ENCODE measurements around the gene IL15. TPM values are rescaled to one million over a fixed set of nuclear protein-coding genes. Genes with fewer than 3 reads are reported as not detected.
"Not testable (repeated sequence)": the region's sequence is repeated elsewhere in the genome, so short reads cannot be mapped to it uniquely, and the experiment has no call there.

Gene IL15, protein sequence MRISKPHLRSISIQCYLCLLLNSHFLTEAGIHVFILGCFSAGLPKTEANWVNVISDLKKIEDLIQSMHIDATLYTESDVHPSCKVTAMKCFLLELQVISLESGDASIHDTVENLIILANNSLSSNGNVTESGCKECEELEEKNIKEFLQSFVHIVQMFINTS
- total RNA-seq = 6.3 TPM

DNA sequence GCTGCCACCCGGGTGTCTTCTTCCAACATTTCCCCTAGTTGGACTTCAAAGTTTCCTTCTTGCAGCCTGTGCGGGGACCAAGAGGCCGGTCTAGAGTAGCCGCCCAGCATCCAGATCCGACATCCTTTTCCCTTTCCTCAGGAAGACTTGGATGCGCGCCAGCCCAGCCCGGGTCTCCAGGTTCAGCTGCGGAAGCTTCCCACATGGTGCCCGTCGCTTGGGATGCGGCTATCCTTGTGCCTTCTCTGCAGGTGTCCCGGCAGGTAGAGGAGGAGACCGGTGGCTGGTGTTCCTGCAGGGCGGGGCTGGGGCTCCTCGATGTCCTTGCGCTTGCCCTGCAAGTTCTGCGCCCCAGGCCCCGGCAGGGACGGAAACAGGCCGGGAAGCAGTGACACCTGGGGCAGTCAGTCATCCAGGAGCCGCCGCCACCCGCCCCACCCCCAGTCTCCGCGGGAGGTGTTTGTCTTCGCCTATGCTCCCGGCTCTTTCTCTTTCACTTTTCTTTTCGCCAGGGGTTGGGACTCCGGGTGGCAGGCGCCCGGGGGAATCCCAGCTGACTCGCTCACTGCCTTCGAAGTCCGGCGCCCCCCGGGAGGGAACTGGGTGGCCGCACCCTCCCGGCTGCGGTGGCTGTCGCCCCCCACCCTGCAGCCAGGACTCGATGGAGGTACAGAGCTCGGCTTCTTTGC, at the start of gene IL15:
TSS of gene IL15 (plus strand) at position 502 of the 689 bp plus-strand sequence. CDS start 82,882 bp downstream, outside the sequence.
- no peaks in the 10 kb centered on the region for H3K9me3 ChIP-seq (ENCODE audit: control insufficient read depth in 3 of 3, low read length in 3 of 3)
- H3K36me3 ChIP-seq (ENCODE audit: control insufficient read depth in 3 of 3, insufficient read depth in 3 of 3, low read length in 3 of 3) = no peaks in the 10 kb centered on the region
- no peaks in the 10 kb centered on the region for H3K27me3 ChIP-seq (ENCODE audit: control insufficient read depth in 3 of 3, insufficient read depth in 3 of 3, low read length in 3 of 3)
- peak within 1 kb of the TSS; percentile 88 for H3K27ac ChIP-seq (ENCODE audit: low read depth, low read length)
- H3K9ac ChIP-seq (ENCODE audit: low read depth in 1 of 3, low read length in 3 of 3) = peak within 1 kb of the TSS; percentile 83 to 86 (median 85)
- peak within 1 kb of the TSS; percentile 86 to 92 (median 90) for H3K4me3 ChIP-seq (ENCODE audit: low read length in 3 of 3)
- peaks cover 5 to 11% (median 9%) of the 10 kb centered on the region in 3 donors for H3K4me1 ChIP-seq (ENCODE audit: control insufficient read depth in 3 of 3, insufficient read depth in 3 of 3, low read length in 3 of 3)

GRCh38 chr4:141587897-141588296, 48.5 kb upstream of the IL15 start:
- H3K27me3 ChIP-seq (ENCODE audit: control insufficient read depth in 3 of 3, insufficient read depth in 3 of 3, low read length in 3 of 3) = no peaks in the 10 kb centered on the region
- H3K9me3 ChIP-seq (ENCODE audit: control insufficient read depth in 3 of 3, low read length in 3 of 3) = peaks cover 0 to 5% (median 0%) of the 10 kb centered on the region in 3 donors
- no peaks in the 10 kb centered on the region for H3K4me1 ChIP-seq (ENCODE audit: control insufficient read depth in 3 of 3, insufficient read depth in 3 of 3, low read length in 3 of 3)
- no peak overlapping the region for H3K4me3 ChIP-seq (ENCODE audit: low read length in 3 of 3)
- H3K36me3 ChIP-seq (ENCODE audit: control insufficient read depth in 3 of 3, insufficient read depth in 3 of 3, low read length in 3 of 3) = no peaks in the 10 kb centered on the region
- no peak overlapping the region for H3K9ac ChIP-seq (ENCODE audit: low read depth in 1 of 3, low read length in 3 of 3)
- no peak overlapping the region for H3K27ac ChIP-seq (ENCODE audit: low read depth, low read length)

DNA sequence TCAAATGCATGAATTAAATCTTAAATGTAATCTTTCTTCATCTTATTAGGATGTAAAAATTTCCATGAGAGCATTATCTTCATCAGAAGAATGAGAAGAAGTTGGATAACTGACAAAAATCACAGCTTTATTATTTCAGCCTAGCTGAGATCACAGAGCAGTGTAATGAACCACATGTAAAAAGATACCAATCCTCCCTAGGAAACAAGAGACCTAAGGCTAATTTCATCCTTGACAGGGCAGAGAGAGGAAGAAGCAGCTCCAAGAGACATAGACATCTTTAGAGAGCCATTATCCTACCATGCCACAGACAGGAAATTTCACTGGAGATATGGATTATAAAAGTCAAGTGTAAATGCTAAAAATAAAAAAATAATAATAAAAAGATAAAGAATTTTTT, 40.9 kb upstream of the IL15 start:
- Histone ChIP-seq H3K36me3 (ENCODE audit: control insufficient read depth in 3 of 3, insufficient read depth in 3 of 3, low read length in 3 of 3) (no peaks in the 10 kb centered on the region), H3K9ac (ENCODE audit: low read depth in 1 of 3, low read length in 3 of 3) (no peak overlapping the region), H3K27ac (ENCODE audit: low read depth, low read length) (no peak overlapping the region), H3K9me3 (ENCODE audit: control insufficient read depth in 3 of 3, low read length in 3 of 3) (peaks cover 0 to 5% (median 0%) of the 10 kb centered on the region in 3 donors), H3K4me1 (ENCODE audit: control insufficient read depth in 3 of 3, insufficient read depth in 3 of 3, low read length in 3 of 3) (no peaks in the 10 kb centered on the region), H3K4me3 (ENCODE audit: low read length in 3 of 3) (no peak overlapping the region), H3K27me3 (ENCODE audit: control insufficient read depth in 3 of 3, insufficient read depth in 3 of 3, low read length in 3 of 3) (no peaks in the 10 kb centered on the region)

GRCh38 chr4:141599853-141600252, 36.5 kb upstream of the IL15 start:
- Histone ChIP-seq H3K27me3 (ENCODE audit: control insufficient read depth in 3 of 3, insufficient read depth in 3 of 3, low read length in 3 of 3) (no peaks in the 10 kb centered on the region), H3K4me1 (ENCODE audit: control insufficient read depth in 3 of 3, insufficient read depth in 3 of 3, low read length in 3 of 3) (no peaks in the 10 kb centered on the region), H3K36me3 (ENCODE audit: control insufficient read depth in 3 of 3, insufficient read depth in 3 of 3, low read length in 3 of 3) (no peaks in the 10 kb centered on the region), H3K27ac (ENCODE audit: low read depth, low read length) (no peak overlapping the region), H3K9ac (ENCODE audit: low read depth in 1 of 3, low read length in 3 of 3) (no peak overlapping the region), H3K4me3 (ENCODE audit: low read length in 3 of 3) (no peak overlapping the region), H3K9me3 (ENCODE audit: control insufficient read depth in 3 of 3, low read length in 3 of 3) (no peaks in the 10 kb centered on the region)

DNA sequence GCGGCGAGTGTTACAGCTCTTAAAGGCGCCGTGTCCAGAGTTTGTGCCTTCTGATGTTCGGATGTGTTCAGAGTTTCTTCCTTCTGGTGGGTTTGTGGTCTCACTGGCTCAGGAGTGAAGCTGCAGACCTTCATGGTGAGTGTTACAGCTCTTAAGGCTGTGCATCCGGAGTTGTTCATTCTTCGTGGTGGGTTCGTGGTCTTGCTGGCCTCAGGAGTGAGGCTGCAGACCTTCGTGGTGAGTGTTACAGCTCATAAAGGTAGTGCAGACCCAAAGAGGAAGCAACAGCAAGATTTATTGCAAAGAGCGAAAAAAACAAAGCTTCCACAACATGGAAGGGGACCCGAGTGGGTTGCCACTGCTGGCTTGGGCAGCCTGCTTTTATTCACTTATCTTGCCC, 31.7 kb upstream of the IL15 start:
- not testable (repeated sequence) for H3K4me1 ChIP-seq (ENCODE audit: control insufficient read depth in 3 of 3, insufficient read depth in 3 of 3, low read length in 3 of 3); H3K36me3 ChIP-seq (ENCODE audit: control insufficient read depth in 3 of 3, insufficient read depth in 3 of 3, low read length in 3 of 3); H3K9ac ChIP-seq (ENCODE audit: low read depth in 1 of 3, low read length in 3 of 3); H3K4me3 ChIP-seq (ENCODE audit: low read length in 3 of 3); H3K27ac ChIP-seq (ENCODE audit: low read depth, low read length); H3K27me3 ChIP-seq (ENCODE audit: control insufficient read depth in 3 of 3, insufficient read depth in 3 of 3, low read length in 3 of 3); H3K9me3 ChIP-seq (ENCODE audit: control insufficient read depth in 3 of 3, low read length in 3 of 3)

- Histone ChIP-seq H3K4me1 (ENCODE audit: control insufficient read depth in 3 of 3, insufficient read depth in 3 of 3, low read length in 3 of 3) (no peaks in the 10 kb centered on the region), H3K9me3 (ENCODE audit: control insufficient read depth in 3 of 3, low read length in 3 of 3) (no peaks in the 10 kb centered on the region), H3K4me3 (ENCODE audit: low read length in 3 of 3) (no peak overlapping the region), H3K9ac (ENCODE audit: low read depth in 1 of 3, low read length in 3 of 3) (no peak overlapping the region), H3K27me3 (ENCODE audit: control insufficient read depth in 3 of 3, insufficient read depth in 3 of 3, low read length in 3 of 3) (no peaks in the 10 kb centered on the region), H3K27ac (ENCODE audit: low read depth, low read length) (no peak overlapping the region), H3K36me3 (ENCODE audit: control insufficient read depth in 3 of 3, insufficient read depth in 3 of 3, low read length in 3 of 3) (no peaks in the 10 kb centered on the region)
Measured at GRCh38 chr4:141605425-141605856, 30.9 kb upstream of the IL15 start.

GRCh38 chr4:141609243-141609642, 27.1 kb upstream of the IL15 start:
- H3K9ac ChIP-seq (ENCODE audit: low read depth in 1 of 3, low read length in 3 of 3) = no peak overlapping the region
- H3K4me1 ChIP-seq (ENCODE audit: control insufficient read depth in 3 of 3, insufficient read depth in 3 of 3, low read length in 3 of 3) = no peaks in the 10 kb centered on the region
- H3K9me3 ChIP-seq (ENCODE audit: control insufficient read depth in 3 of 3, low read length in 3 of 3) = no peaks in the 10 kb centered on the region
- no peak overlapping the region for H3K4me3 ChIP-seq (ENCODE audit: low read length in 3 of 3)
- no peak overlapping the region for H3K27ac ChIP-seq (ENCODE audit: low read depth, low read length)
- no peaks in the 10 kb centered on the region for H3K36me3 ChIP-seq (ENCODE audit: control insufficient read depth in 3 of 3, insufficient read depth in 3 of 3, low read length in 3 of 3)
- no peaks in the 10 kb centered on the region for H3K27me3 ChIP-seq (ENCODE audit: control insufficient read depth in 3 of 3, insufficient read depth in 3 of 3, low read length in 3 of 3)

DNA sequence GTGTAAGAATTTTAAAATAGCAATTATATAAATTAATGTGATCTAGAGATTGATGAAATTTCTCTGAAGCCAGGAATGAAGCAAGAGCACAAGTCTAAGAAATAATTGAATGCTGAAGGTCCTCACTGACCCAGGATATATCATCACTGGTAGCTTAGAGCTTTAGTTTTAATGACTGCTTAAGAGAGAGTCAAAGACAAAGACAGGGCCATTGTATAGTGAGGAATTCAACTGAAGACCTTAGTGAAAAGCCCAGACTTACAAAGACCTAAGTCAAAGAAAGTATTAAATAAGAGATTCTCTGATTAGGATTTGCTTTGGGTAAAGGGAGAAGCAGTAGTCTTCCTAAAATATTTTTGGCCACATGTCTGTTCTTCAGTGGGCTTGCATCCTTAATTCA, 26.0 kb upstream of the IL15 start:
- H3K36me3 ChIP-seq (ENCODE audit: control insufficient read depth in 3 of 3, insufficient read depth in 3 of 3, low read length in 3 of 3) = no peaks in the 10 kb centered on the region
- no peak overlapping the region for H3K9ac ChIP-seq (ENCODE audit: low read depth in 1 of 3, low read length in 3 of 3)
- no peak overlapping the region for H3K27ac ChIP-seq (ENCODE audit: low read depth, low read length)
- no peaks in the 10 kb centered on the region for H3K4me1 ChIP-seq (ENCODE audit: control insufficient read depth in 3 of 3, insufficient read depth in 3 of 3, low read length in 3 of 3)
- no peaks in the 10 kb centered on the region for H3K9me3 ChIP-seq (ENCODE audit: control insufficient read depth in 3 of 3, low read length in 3 of 3)
- H3K4me3 ChIP-seq (ENCODE audit: low read length in 3 of 3) = no peak overlapping the region
- H3K27me3 ChIP-seq (ENCODE audit: control insufficient read depth in 3 of 3, insufficient read depth in 3 of 3, low read length in 3 of 3) = no peaks in the 10 kb centered on the region

- Histone ChIP-seq H3K27me3 (ENCODE audit: control insufficient read depth in 3 of 3, insufficient read depth in 3 of 3, low read length in 3 of 3) (no peaks in the 10 kb centered on the region), H3K36me3 (ENCODE audit: control insufficient read depth in 3 of 3, insufficient read depth in 3 of 3, low read length in 3 of 3) (no peaks in the 10 kb centered on the region), H3K9me3 (ENCODE audit: control insufficient read depth in 3 of 3, low read length in 3 of 3) (no peaks in the 10 kb centered on the region), H3K9ac (ENCODE audit: low read depth in 1 of 3, low read length in 3 of 3) (no peak overlapping the region), H3K27ac (ENCODE audit: low read depth, low read length) (no peak overlapping the region), H3K4me1 (ENCODE audit: control insufficient read depth in 3 of 3, insufficient read depth in 3 of 3, low read length in 3 of 3) (no peaks in the 10 kb centered on the region), H3K4me3 (ENCODE audit: low read length in 3 of 3) (no peak overlapping the region)
Measured at GRCh38 chr4:141614878-141615586, 21.4 kb upstream of the IL15 start.

GRCh38 chr4:141615587-141615918, 20.8 kb upstream of the IL15 start:
- not testable (repeated sequence) for H3K9ac ChIP-seq (ENCODE audit: low read depth in 1 of 3, low read length in 3 of 3); H3K27ac ChIP-seq (ENCODE audit: low read depth, low read length); H3K27me3 ChIP-seq (ENCODE audit: control insufficient read depth in 3 of 3, insufficient read depth in 3 of 3, low read length in 3 of 3); H3K36me3 ChIP-seq (ENCODE audit: control insufficient read depth in 3 of 3, insufficient read depth in 3 of 3, low read length in 3 of 3); H3K9me3 ChIP-seq (ENCODE audit: control insufficient read depth in 3 of 3, low read length in 3 of 3); H3K4me1 ChIP-seq (ENCODE audit: control insufficient read depth in 3 of 3, insufficient read depth in 3 of 3, low read length in 3 of 3); H3K4me3 ChIP-seq (ENCODE audit: low read length in 3 of 3)

All from skeletal muscle tissue (tissue), 4 donors.